NCI-H1417 treated with DMSO at 0.1 percent for 48 hours (cell line): Measurements from ENCODE around the gene SPACA9.

Source experiments
- DNase-seq: peaks from one replicate; lab custom pipeline; 2025; lab: John Stamatoyannopoulos, UW

The SPACA9 gene

GRCh38 chr9:132863096-132863495 lies 15.6 kb upstream of the SPACA9 start:
- no peak for DNase-seq

GRCh38 chr9:132864277-132864676 lies 14.4 kb upstream of the SPACA9 start:
- DNase-seq = no peak

GRCh38 chr9:132864691-132865090 lies 14.0 kb upstream of the SPACA9 start:
- no peak for DNase-seq

- DNase-seq = no peak
Observed at GRCh38 chr9:132866898-132867297, 11.8 kb upstream of the SPACA9 start.

- no peak for DNase-seq
Observed at GRCh38 chr9:132869266-132869665, 9.4 kb upstream of the SPACA9 start.

GRCh38 chr9:132873403-132873802 lies 5.3 kb upstream of the SPACA9 start:
- no peak for DNase-seq

GRCh38 chr9:132875159-132875558 lies 3.5 kb upstream of the SPACA9 start:
- no peak for DNase-seq

- DNase-seq = no peak
Observed at GRCh38 chr9:132876849-132877248, 1.8 kb upstream of the SPACA9 start.

- DNase-seq = no peak
Observed at GRCh38 chr9:132877458-132877823, 1.3 kb upstream of the SPACA9 start.

GRCh38 chr9:132877824-132878694 lies 639 bp upstream of the SPACA9 start, which contains the start of gene AK8:
AK8 (minus strand) TSS chr9:132878284; CDS start chr9:132878255, 29 bp downstream.
- DNase-seq = no peak

GRCh38 chr9:132879457-132880323 lies 992 bp downstream of the SPACA9 start:
- DNase-seq = no peak

GRCh38 chr9:132880324-132880661 lies 1.6 kb downstream of the SPACA9 start:
- no peak for DNase-seq

- no peak for DNase-seq
Observed at GRCh38 chr9:132881826-132882225, 3.1 kb downstream of the SPACA9 start.

- no peak for DNase-seq
Observed at GRCh38 chr9:132882616-132883015, 3.9 kb downstream of the SPACA9 start.

- no peak for DNase-seq
Observed at GRCh38 chr9:132883349-132884294, 4.9 kb downstream of the SPACA9 start.

GRCh38 chr9:132885720-132886333 lies 7.1 kb downstream of the SPACA9 start:
- no peak for DNase-seq

GRCh38 chr9:132886334-132886725 lies 7.6 kb downstream of the SPACA9 start:
- no peak for DNase-seq

- DNase-seq = no peak
Observed at GRCh38 chr9:132887181-132888120, 8.8 kb downstream of the SPACA9 start.

GRCh38 chr9:132888151-132888550 lies 9.5 kb downstream of the SPACA9 start:
- DNase-seq = no peak

- no peak for DNase-seq
Observed at GRCh38 chr9:132892400-132892799, 13.7 kb downstream of the SPACA9 start.
